Measurements from ENCODE around the gene NEK1. TPM values are rescaled to one million over a fixed set of nuclear protein-coding genes. Genes with fewer than 3 reads are reported as not detected.
A peak's percentile ranks its signal among the peaks of the same experiment; 100 is the strongest.

Gene NEK1
- total RNA-seq, 2 experiments from 2014 or later = 7.4 to 26.2 TPM

DNA sequence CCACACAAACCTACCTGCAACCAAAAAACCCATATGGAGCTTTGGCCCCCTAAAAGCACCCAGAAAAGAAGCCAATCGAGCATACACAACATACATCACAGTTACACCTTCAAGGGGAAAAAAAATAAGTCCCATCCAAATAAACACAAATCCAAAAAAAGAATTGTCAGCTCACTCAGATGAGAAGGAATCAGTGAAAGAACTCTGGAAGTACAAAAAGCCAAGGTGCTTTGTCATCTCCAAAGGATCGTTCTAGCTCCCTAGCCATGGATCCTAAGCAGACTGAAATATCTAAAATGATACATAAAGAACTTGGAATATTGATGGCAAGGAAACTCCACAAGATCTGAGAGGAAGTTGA lies 119.2 kb downstream of the NEK1 start:
- POLR2A ChIA-PET = interaction anchor here (0.6 kb wide), 1 partner anchor 141 kb away, joined by 3 read pairs; no protein-coding TSS in a partner anchor
- intact Hi-C loops (cut with micrococcal nuclease; ENCODE audit: unreplicated experiment) = loop anchor here (5.0 kb wide), 1 partner anchor 466 kb away; no protein-coding TSS in a partner anchor
- TF ChIP-seq EZH2phosphoT487 (IDR thresholded peaks at IDR 0.05; ENCODE audit: borderline replicate concordance, low read depth, low read length) = no peak
- TF ChIP-seq, protein P1, sequence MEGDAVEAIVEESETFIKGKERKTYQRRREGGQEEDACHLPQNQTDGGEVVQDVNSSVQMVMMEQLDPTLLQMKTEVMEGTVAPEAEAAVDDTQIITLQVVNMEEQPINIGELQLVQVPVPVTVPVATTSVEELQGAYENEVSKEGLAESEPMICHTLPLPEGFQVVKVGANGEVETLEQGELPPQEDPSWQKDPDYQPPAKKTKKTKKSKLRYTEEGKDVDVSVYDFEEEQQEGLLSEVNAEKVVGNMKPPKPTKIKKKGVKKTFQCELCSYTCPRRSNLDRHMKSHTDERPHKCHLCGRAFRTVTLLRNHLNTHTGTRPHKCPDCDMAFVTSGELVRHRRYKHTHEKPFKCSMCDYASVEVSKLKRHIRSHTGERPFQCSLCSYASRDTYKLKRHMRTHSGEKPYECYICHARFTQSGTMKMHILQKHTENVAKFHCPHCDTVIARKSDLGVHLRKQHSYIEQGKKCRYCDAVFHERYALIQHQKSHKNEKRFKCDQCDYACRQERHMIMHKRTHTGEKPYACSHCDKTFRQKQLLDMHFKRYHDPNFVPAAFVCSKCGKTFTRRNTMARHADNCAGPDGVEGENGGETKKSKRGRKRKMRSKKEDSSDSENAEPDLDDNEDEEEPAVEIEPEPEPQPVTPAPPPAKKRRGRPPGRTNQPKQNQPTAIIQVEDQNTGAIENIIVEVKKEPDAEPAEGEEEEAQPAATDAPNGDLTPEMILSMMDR (conservative IDR thresholded peaks at IDR 0.05; ENCODE audit: low read length) = 0 out of 2 replicates have a peak, but pooled peaks have one; percentile 39

DNA sequence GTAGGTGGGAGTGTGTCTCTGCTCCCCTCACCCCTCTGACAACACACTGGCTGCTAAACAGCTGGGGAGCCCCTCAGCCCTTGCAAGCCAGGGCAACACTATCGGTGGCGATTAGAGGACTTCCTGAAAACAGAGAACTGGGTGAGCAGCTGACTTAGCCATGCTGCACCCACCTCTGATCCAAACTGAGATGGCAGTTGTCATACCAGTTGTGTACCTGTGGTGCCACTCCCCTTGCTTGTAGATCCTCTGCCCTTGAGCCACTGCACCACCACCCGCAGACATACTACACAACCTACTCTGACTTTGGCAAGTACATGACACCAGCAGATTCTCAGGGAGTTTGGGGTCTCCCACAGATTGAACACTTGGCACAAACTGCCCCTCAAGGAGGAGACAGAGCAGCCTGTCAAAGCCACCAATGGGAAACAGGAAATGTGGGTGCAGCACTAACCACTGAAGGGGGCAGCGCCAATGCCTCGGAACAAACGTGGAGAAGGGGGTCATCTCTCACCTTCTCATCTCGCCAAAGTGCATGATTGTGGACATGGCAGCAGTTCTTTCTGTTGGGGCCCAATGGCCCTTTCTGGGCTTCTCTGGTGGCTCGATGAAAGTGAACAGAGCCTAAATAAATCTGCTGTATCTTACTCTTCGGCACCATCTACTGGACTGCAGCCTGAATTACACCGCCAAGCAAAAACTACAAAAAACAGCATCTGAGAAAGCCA lies 119.8 kb downstream of the NEK1 start:
- BruUV-seq (replicated peaks) = no TSS peak
- no peaks in the 10 kb centered on the region for H3K79me2 ChIP-seq (ENCODE audit: insufficient read depth, low read depth, low read length)
- DNase-seq (ENCODE audit: low spot score) = peak; percentile 45
- no peaks in the 10 kb centered on the region for H4K20me1 ChIP-seq (ENCODE audit: insufficient read depth, low read length)
- no peak overlapping the region for H3K4me3 ChIP-seq (ENCODE audit: low read depth, low read length, poor library complexity, severe bottlenecking)
- H3K27ac ChIP-seq (ENCODE audit: low read depth, low read length, poor library complexity, severe bottlenecking) = no peak overlapping the region
- ChIA-PET POLR2A (interaction anchor here (0.6 kb wide), 1 partner anchor 141 kb away, joined by 3 read pairs; no protein-coding TSS in a partner anchor), CTCF (ENCODE audit: unreplicated experiment) (no interaction called here)
- H3K36me3 ChIP-seq (ENCODE audit: insufficient read depth, low read length) = no peaks in the 10 kb centered on the region
- H3K4me1 ChIP-seq (ENCODE audit: insufficient read depth, low read length, poor library complexity, severe bottlenecking) = no peaks in the 10 kb centered on the region
- H2AFZ ChIP-seq (ENCODE audit: low read length) = no peak overlapping the region
- no peak for TF ChIP-seq EZH2phosphoT487 (IDR thresholded peaks at IDR 0.05; ENCODE audit: borderline replicate concordance, low read depth, low read length)
- TF ChIP-seq, protein P1 (conservative IDR thresholded peaks at IDR 0.05; ENCODE audit: low read length) = peak; percentile 87
- intact Hi-C loops (cut with micrococcal nuclease; ENCODE audit: unreplicated experiment) = loop anchor here (5.0 kb wide), 1 partner anchor 465 kb away; no protein-coding TSS in a partner anchor
- no peak overlapping the region for H3K4me2 ChIP-seq (ENCODE audit: low read length)
- no peaks in the 10 kb centered on the region for H3K9me3 ChIP-seq (ENCODE audit: low read length)
- H3K9me2 ChIP-seq (ENCODE audit: insufficient read depth, low read length) = no peaks in the 10 kb centered on the region

More for the DNA sequence above, 119.2 kb downstream of the NEK1 start:
- no peaks in the 10 kb centered on the region for H3K9me3 ChIP-seq (ENCODE audit: low read length)
- H3K4me2 ChIP-seq (ENCODE audit: low read length) = no peak overlapping the region
- no peak overlapping the region for H3K4me3 ChIP-seq (ENCODE audit: low read depth, low read length, poor library complexity, severe bottlenecking)
- no peaks in the 10 kb centered on the region for H3K9me2 ChIP-seq (ENCODE audit: insufficient read depth, low read length)
- BruUV-seq (replicated peaks) = no TSS peak
- H2AFZ ChIP-seq (ENCODE audit: low read length) = no peak overlapping the region
- no peaks in the 10 kb centered on the region for H3K79me2 ChIP-seq (ENCODE audit: insufficient read depth, low read depth, low read length)
- no peak overlapping the region for H3K27ac ChIP-seq (ENCODE audit: low read depth, low read length, poor library complexity, severe bottlenecking)
- no peaks in the 10 kb centered on the region for H4K20me1 ChIP-seq (ENCODE audit: insufficient read depth, low read length)
- H3K4me1 ChIP-seq (ENCODE audit: insufficient read depth, low read length, poor library complexity, severe bottlenecking) = no peaks in the 10 kb centered on the region
- no peaks in the 10 kb centered on the region for H3K36me3 ChIP-seq (ENCODE audit: insufficient read depth, low read length)
- DNase-seq (ENCODE audit: low spot score) = no peak
- CTCF ChIA-PET (ENCODE audit: unreplicated experiment) = no interaction called here

DNA sequence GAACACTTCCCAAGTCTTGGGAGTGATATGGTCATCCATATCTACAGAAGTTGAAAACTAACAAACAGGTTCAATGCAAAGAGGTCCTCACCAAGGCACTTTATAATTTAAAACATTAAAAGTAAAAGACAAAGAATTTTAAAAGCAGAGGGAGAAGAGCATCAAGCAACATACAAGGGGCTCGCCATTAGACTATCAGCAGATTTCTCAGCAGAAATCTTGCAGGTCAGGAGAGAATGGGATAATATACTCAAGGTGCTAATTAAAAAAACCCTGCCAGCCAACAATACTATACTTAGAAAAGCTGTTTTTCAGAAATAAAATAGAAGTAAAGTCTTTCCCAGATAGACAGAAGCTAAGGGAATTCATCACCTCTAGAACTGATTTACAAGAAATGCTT lies 121.2 kb downstream of the NEK1 start:
- Histone ChIP-seq H3K9me2 (ENCODE audit: insufficient read depth, low read length) (no peaks in the 10 kb centered on the region), H2AFZ (ENCODE audit: low read length) (no peak overlapping the region), H3K4me3 (ENCODE audit: low read depth, low read length, poor library complexity, severe bottlenecking) (no peak overlapping the region), H3K4me1 (ENCODE audit: insufficient read depth, low read length, poor library complexity, severe bottlenecking) (no peaks in the 10 kb centered on the region), H3K79me2 (ENCODE audit: insufficient read depth, low read depth, low read length) (no peaks in the 10 kb centered on the region), H3K27ac (ENCODE audit: low read depth, low read length, poor library complexity, severe bottlenecking) (no peak overlapping the region), H4K20me1 (ENCODE audit: insufficient read depth, low read length) (no peaks in the 10 kb centered on the region), H3K9me3 (ENCODE audit: low read length) (no peaks in the 10 kb centered on the region), H3K36me3 (ENCODE audit: insufficient read depth, low read length) (no peaks in the 10 kb centered on the region), H3K4me2 (ENCODE audit: low read length) (no peak overlapping the region)
- no peak for TF ChIP-seq EZH2phosphoT487 (IDR thresholded peaks at IDR 0.05; ENCODE audit: borderline replicate concordance, low read depth, low read length)
- TF ChIP-seq, protein P1 (conservative IDR thresholded peaks at IDR 0.05; ENCODE audit: low read length) = no peak
- CTCF ChIA-PET (ENCODE audit: unreplicated experiment) = no interaction called here
- POLR2A ChIA-PET = no interaction called here
- no TSS peak for BruUV-seq (replicated peaks)
- no peak for DNase-seq (ENCODE audit: low spot score)
- intact Hi-C loops (cut with micrococcal nuclease; ENCODE audit: unreplicated experiment) = loop anchor here (5.0 kb wide), 1 partner anchor 464 kb away; no protein-coding TSS in a partner anchor
